ENCODE data around the gene C19orf73. TPM values are rescaled to one million over a fixed set of nuclear protein-coding genes. Genes with fewer than 3 reads are reported as not detected.

C19orf73 gene
- total and polyA plus RNA-seq, 9 of the 15 experiments (the other 6 are each of a cell fraction or from before 2014, with no cell fraction given), result 0.08 to 7.4 (median 1.4) TPM

GRCh38 chr19:49150944-49151243 is 32.0 kb upstream of the C19orf73 start:
- peaks cover 44% of the 10 kb centered on the region; the same call in 2 of the 3 replicates for H3K79me2 ChIP-seq (ENCODE audit: control insufficient read depth, insufficient read depth, low read length)
- H3K4me1 ChIP-seq (replicated peaks in 1 of 2; ENCODE audit: control insufficient read depth in 2 of 2, insufficient read depth in 2 of 2, low read length in 2 of 2), result peaks cover 46 to 90% of the 10 kb centered on the region in 2 experiments
- no TSS peak for BruUV-seq (replicated peaks)
- 0% methylated on average over 8 of the region's 16 CpGs for WGBS (ENCODE audit: insufficient coverage, low coverage, missing lambda C conversion rate)
- FAIRE-seq (no peak), DNase-seq (ENCODE audit: extremely low read depth in 1 of 4, low spot score in 3 of 4) (peak in 1 of 4 experiments; percentile 41), ATAC-seq (no peak)
- H3K36me3 ChIP-seq (ENCODE audit: control insufficient read depth, insufficient read depth, low read length), result no peaks in the 10 kb centered on the region
- no peaks in the 10 kb centered on the region for H3K9me1 ChIP-seq (ENCODE audit: control insufficient read depth, insufficient read depth, low read length)
- H3K27ac ChIP-seq (ENCODE audit: extremely low read depth, low read depth, low read length), result peak overlapping the region; percentile 89
- ChIA-PET CTCF (ENCODE audit: low intra/inter-chr PET ratio) (no interaction called here), POLR2A (interaction anchor here (0.6 to 2.0 kb wide), 11 partner anchors 11 to 702 kb away, joined by 3 to 11 read pairs (median 3); partner anchors contain the start of gene LIN7B)
- peak overlapping the region; percentile 86 to 98 for H3K9ac ChIP-seq (ENCODE audit: insufficient read depth in 1 of 2, low read depth in 2 of 2, low read length in 2 of 2)
- no peaks in the 10 kb centered on the region for H3K27me3 ChIP-seq (ENCODE audit: control insufficient read depth in 2 of 2, insufficient read depth in 2 of 2, low read length in 2 of 2)
- in situ Hi-C loops (cut with MboI), result no loop called here
- peak overlapping the region; percentile 69 for H2AFZ ChIP-seq (ENCODE audit: low read depth, low read length)
- intact Hi-C loops (cut with micrococcal nuclease), result loop anchor here (5.0 to 10.0 kb wide), 3 partner anchors 156 to 819 kb away; partner anchors contain the start of genes GYS1, RUVBL2 and SLC17A7
- H4K20me1 ChIP-seq (replicated peaks; ENCODE audit: control insufficient read depth, insufficient read depth, low read length), result peaks cover 5% of the 10 kb centered on the region; the same call in 1 of the 2 replicates
- H3K4me3 ChIP-seq, result peak overlapping the region; percentile 54
- H3K4me2 ChIP-seq (ENCODE audit: insufficient read depth, low read length), result peak overlapping the region; percentile 99
- H3K9me3 ChIP-seq (replicated peaks; ENCODE audit: control insufficient read depth, insufficient read depth, low read depth, low read length), result no peaks in the 10 kb centered on the region
- TF ChIP-seq ERF (CRISPR knock-in tag; IDR thresholded peaks at IDR 0.05), result no peak
- no peak for TF ChIP-seq STAT5B (CRISPR knock-in tag; IDR thresholded peaks at IDR 0.05)
- no peak for TF ChIP-seq SP2 (IDR thresholded peaks at IDR 0.05; ENCODE audit: extremely low read depth, low read depth, low read length, poor library complexity, severe bottlenecking)
- no peak for TF ChIP-seq ZBTB43 (CRISPR knock-in tag; IDR thresholded peaks at IDR 0.05)
- no peak for TF ChIP-seq NFXL1 (CRISPR knock-in tag; IDR thresholded peaks at IDR 0.05)
- no peak for TF ChIP-seq DLX4 (CRISPR knock-in tag; IDR thresholded peaks at IDR 0.05)
- TF ChIP-seq SREBF2 (CRISPR knock-in tag; IDR thresholded peaks at IDR 0.05), result 0 out of 2 replicates have a peak, but pooled peaks have one; percentile 78
- no peak for TF ChIP-seq CBX8 (IDR thresholded peaks at IDR 0.05; ENCODE audit: borderline replicate concordance, extremely low read depth, low read depth, low read length, poor library complexity, severe bottlenecking)
- peak; percentile 30; the same call in 1 of the 2 replicates for TF ChIP-seq ELF1 (tag; IDR thresholded peaks at IDR 0.05)
- TF ChIP-seq ZEB2 (IDR thresholded peaks at IDR 0.05), result no peak
- no peak for TF ChIP-seq MTF1 (CRISPR knock-in tag; IDR thresholded peaks at IDR 0.05; ENCODE audit: borderline replicate concordance)
- TF ChIP-seq PCBP2 (IDR thresholded peaks at IDR 0.05; ENCODE audit: low read depth, low read length, poor library complexity, severe bottlenecking), result no peak
- TF ChIP-seq PRMT5 (CRISPR knock-in tag; IDR thresholded peaks at IDR 0.05), result no peak
- TF ChIP-seq U2AF1 (optimal IDR thresholded peaks at IDR 0.05; ENCODE audit: low read depth, low read length), result no peak
- no peak for TF ChIP-seq ZNF124 (CRISPR knock-in tag; IDR thresholded peaks at IDR 0.05)
- no peak for TF ChIP-seq ETV1 (tag; conservative IDR thresholded peaks at IDR 0.05; ENCODE audit: low read depth)
- no peak for TF ChIP-seq GATAD2A (IDR thresholded peaks at IDR 0.05)
- TF ChIP-seq NFIX (CRISPR knock-in tag; IDR thresholded peaks at IDR 0.05; ENCODE audit: low read depth), result no peak
- TF ChIP-seq ZBTB11 (CRISPR knock-in tag; IDR thresholded peaks at IDR 0.05), result no peak

Data from K562 (cell line).